ENCODE measurements around the gene KMT5C.

DNA sequence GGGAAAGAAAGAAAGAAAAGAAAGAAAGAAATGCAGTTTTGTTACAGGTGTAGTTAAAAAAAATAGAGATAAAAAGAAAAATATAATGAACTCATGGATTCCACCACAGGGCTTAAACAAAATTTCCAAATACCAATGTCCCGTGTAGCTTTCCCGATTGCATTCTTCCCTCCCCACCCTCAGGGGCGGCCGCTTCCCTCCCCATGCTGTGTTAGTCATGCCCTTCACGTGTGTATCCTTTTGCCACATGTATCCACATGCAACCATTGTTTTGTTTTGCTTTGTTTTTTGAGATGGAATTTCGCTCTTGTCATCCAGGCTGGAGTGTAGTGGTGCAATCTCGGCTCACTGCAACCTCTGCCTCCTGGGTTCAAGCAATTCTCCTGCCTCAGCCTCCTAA lies 3.6 kb upstream of the KMT5C start:
- TF ChIP-seq ZNF184 (tag by site-specific recombination; IDR thresholded peaks at IDR 0.05) (no peak), ZNF571 (tag by site-specific recombination; IDR thresholded peaks at IDR 0.05) (no peak), ZNF274 (IDR thresholded peaks at IDR 0.05; ENCODE audit: low read length) (no peak), ZNF274 (tag by site-specific recombination; IDR thresholded peaks at IDR 0.05; ENCODE audit: borderline replicate concordance) (no peak)
- TF ChIP-seq, protein P1, sequence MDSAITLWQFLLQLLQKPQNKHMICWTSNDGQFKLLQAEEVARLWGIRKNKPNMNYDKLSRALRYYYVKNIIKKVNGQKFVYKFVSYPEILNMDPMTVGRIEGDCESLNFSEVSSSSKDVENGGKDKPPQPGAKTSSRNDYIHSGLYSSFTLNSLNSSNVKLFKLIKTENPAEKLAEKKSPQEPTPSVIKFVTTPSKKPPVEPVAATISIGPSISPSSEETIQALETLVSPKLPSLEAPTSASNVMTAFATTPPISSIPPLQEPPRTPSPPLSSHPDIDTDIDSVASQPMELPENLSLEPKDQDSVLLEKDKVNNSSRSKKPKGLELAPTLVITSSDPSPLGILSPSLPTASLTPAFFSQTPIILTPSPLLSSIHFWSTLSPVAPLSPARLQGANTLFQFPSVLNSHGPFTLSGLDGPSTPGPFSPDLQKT (IDR thresholded peaks at IDR 0.05; ENCODE audit: borderline replicate concordance, low read depth, low read length) = no peak
- TF ChIP-seq, protein P2, sequence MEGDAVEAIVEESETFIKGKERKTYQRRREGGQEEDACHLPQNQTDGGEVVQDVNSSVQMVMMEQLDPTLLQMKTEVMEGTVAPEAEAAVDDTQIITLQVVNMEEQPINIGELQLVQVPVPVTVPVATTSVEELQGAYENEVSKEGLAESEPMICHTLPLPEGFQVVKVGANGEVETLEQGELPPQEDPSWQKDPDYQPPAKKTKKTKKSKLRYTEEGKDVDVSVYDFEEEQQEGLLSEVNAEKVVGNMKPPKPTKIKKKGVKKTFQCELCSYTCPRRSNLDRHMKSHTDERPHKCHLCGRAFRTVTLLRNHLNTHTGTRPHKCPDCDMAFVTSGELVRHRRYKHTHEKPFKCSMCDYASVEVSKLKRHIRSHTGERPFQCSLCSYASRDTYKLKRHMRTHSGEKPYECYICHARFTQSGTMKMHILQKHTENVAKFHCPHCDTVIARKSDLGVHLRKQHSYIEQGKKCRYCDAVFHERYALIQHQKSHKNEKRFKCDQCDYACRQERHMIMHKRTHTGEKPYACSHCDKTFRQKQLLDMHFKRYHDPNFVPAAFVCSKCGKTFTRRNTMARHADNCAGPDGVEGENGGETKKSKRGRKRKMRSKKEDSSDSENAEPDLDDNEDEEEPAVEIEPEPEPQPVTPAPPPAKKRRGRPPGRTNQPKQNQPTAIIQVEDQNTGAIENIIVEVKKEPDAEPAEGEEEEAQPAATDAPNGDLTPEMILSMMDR (tag by site-specific recombination; IDR thresholded peaks at IDR 0.05) = no peak
- TF ChIP-seq, protein P3, sequence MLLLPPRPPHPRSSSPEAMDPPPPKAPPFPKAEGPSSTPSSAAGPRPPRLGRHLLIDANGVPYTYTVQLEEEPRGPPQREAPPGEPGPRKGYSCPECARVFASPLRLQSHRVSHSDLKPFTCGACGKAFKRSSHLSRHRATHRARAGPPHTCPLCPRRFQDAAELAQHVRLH (tag by site-specific recombination; IDR thresholded peaks at IDR 0.05) = no peak
